Measurements from ENCODE around the gene FGGY.

FGGY gene

DNA sequence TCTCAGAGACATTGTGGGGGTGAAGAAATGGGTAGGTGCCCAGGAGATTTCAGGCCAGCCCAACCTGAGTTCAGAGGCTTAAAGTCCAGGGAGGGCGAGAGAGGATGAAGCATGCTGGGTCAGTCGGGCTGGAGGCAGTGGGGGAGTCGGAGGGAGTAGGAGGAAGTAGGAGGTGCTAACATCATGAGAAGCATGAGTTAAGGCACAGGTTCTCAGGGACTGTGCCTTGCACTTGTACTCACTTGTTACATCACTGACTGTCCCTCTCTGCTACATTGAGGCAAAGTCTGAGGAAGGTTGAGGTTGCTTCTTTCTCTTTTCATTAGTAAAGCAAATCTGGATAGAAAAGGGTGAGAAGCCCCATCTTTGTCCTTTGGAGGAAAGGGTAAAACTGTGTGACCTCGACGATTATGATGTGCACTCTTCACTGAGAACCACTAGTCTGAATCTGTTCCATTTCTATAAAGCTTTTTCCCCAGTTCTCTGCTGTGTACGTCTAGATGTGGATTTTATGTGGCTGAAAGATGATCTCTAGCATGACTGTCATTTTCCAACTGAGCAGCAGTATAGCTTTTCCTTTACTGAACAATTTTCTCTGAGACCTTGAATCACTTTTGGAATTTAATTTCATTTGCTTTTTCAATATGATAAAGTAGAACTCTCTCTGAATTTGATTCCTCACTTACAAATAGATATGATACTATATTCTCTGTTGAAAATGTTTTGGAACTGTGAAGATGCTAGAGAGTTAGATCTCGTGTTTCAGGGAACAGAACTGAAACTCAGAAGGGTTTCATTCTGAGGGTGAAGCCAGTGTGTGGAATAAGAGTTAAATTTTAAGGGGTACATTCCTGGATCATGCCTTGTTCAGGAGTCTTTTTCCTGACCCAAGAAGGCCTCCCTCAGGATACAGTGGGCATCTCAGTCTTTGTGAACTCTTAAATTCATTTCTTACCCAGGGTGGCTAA lies 94.6 kb downstream of the FGGY start:
- no peak for DNase-seq

DNA sequence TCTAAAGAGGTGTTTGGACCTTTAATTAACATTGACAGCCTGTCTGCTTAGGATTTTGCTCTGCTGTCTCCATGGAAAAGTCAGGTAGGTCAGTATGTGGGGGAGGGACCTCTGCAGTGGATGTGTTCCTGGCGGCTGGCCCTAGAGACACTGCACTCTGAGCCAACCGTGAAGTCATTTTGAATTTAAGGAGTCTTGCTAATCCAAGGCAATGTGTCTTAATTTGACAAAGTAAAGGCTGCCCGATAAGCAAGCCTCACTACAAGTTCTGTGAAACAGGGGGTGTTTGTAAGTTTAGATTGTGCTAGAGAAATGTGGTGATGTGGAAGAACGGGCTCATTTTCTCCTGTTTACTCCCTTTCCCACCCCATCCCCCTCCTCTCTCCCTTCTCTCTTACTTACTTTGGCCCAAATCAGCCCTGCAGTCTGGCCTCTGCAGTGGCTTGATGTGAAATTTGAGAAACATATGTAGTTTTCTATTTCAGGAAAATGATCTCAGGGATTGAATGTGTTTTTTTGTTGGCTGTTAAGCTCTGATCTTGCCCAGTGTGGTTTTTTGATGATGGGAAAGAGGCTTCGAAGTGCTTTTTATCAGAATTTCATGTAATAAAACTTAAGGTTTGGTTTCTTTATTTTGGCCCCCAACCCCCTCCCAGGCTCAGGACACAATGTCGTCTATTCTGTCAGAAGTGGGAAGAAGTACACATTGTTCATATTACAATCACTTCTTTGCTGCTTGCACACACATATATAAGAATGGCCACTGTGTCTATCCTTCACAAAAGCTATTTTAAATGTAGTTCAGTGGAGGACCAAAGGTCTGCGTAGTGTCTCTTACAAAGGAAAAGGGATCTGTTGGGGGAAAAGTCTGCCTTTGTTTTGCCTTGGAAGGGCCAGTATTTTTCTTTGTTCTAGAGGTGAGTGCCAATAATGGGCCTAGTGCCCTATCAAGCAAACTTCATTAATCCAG lies 96.6 kb downstream of the FGGY start:
- DNase-seq = no peak

DNA sequence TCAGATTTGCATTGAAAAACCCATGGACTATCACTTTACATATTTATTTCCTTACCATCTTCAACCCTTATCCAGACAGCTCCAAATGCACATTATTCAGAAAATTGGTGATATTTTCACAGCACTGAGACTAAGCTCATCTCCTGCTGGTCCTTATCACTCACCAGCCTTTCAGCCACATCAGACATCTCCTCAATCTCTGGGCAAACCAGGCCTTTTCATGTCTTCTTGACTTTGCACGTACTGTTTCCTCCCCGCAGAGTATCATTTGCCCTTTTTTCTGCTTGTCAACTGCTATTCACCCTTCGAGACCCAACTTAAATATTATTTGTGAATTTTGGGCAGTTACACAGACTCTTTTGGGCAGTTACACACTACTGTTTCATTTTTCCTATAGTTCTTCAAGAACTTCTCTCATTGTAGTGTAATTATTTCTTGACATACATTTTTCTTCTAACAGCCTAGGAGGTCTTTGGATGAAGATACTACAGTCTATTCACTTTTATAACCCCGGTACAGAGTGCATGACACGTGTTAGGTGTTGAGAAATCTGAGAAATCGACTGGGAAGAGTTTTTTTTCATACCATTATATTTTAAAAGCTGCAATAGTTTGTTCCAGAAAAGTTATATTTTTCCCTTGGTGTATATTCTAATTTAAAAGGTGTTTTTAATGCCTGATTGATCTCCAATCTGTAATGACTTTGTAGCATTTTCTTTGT lies 98.0 kb downstream of the FGGY start:
- DNase-seq = no peak

DNA sequence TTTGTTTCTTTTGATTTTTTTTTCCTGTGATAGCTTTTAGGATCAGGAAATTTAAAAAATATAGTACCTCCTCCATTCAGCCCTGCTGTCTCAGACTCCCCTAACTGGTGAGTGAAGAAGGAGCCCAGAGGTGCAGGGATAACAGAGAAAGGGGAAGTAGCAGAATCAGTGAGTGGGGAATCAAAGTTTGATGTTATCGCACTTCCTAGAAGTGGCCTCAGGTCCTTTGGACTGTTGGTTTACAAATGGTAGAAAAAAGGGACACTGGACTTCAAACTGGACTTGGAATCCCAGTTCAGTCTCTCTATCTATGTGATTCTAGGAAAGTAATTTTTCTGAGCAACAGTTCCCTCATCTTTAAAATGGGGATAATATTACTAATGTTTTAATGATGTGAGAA lies 99.5 kb downstream of the FGGY start:
- DNase-seq = no peak

DNA sequence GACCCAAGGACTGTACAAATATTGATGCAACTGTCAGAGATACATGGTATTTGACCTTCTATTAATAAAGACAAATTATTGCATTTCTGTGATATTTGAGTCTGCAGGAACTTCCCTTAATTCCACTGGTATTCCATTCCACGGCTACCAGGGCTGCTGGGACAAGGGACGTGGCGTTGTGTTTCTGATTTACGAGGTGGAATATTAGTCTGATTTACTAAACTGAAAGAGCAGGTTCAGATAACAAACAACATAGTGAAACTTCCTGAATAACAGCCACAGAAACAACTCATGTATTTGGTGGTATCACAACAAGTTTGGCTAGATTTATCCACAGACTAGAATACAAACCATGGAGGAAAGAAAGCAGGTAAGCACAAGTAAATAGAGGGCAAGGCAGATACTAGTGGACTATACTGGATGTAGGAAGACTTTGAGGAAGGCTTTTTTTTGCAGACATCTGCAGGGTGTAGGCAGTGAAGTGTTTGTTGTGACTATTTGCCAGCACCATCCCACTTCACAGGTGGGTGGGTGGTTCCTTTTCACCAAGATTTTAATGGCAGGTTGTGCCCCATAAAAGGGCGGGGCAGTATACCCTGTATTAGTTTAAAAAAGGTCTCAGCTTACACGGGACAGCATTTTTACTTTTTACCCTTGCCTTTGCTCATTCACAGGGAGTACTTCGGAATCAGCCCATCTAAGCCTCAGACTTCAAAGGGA lies 100.4 kb downstream of the FGGY start:
- DNase-seq = no peak

DNA sequence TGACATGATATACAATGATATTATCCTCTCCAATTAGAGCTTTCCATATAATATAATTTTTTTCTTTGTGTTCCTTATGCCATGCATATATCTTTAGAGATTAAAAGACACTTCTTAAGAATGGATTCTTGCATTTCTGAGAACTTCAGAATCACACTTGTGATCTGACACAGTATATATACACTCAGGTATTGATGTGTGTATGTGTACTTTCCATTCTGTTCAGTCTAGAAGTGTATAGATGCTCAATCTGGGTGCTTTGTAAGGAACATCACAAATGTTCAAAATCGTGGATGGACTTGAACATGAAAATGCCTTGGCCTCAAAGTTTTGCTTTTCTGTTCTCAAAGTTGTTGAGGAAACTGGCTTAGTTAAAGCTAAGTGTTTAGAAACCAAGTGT lies 102.7 kb downstream of the FGGY start:
- no peak for DNase-seq

DNA sequence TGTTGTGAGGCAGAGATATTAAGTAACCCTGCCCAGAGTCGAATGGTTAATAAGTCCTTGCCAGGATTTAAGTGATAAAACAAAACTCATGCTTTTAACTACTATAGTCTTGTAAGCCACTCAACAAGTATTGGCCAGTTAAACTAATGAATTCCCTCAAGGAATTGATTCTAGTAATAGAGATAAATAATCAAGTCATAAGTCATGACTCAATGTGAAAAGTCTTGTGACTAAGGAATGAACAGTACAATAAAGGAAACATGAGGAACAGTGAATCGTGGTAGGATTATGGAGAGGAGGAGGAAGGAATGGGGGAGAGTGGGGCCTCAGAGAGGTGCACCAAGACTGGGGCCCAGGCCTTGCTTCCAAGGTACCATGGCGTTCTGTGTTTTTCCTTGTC lies 104.7 kb downstream of the FGGY start:
- DNase-seq = no peak

DNA sequence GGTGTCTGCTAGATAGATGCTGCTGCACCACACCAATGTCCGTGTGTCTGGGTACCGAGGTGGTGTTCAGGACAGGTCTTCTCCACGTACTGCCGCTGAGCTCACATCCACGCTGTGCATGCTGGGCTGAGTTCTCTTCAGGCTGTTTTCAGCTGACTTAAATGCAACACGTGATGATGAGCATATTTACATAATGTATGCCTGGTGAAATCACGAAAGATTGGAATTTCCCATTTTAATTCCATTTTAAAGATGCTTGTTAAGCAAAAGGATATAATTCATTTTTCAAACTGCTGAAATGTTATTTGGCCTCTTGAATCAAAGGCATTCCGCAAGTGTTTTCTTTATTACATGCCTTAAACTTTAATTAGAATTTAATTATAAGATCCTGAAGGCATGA lies 107.9 kb downstream of the FGGY start:
- no peak for DNase-seq

DNA sequence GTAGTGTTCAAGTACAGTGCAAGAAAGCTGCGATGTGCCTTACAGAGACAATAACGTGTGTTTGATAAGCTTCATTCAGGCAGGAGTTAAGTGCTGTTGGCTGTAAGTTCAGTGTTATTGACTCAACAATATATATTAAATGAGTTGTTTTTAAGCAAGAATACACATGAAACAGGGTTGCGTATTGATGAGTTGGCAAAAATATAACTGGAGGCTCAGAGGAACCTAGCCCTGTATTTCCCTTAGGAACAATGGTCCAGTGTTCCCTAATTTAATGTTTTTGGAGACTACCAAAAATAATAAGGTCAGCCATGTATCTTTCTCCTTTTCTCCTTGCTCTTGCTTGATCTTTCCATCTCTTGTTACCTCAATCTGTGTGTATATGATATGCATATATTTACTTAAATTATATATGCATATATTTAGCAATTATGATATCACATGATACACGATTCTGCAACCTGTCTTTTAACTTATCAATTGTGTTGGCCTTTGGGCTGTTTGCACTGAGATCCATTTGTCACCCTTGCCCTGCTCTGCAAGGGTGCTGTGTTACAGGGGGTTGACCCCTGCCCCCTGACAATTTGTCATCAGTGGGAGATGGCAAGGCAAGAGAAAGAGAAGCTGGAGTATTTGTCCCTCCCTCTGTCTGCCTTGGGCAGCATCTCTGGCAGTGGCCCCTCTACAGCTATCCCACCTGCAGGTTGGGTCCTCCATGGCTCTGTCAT lies 109.7 kb downstream of the FGGY start:
- DNase-seq = no peak

DNA sequence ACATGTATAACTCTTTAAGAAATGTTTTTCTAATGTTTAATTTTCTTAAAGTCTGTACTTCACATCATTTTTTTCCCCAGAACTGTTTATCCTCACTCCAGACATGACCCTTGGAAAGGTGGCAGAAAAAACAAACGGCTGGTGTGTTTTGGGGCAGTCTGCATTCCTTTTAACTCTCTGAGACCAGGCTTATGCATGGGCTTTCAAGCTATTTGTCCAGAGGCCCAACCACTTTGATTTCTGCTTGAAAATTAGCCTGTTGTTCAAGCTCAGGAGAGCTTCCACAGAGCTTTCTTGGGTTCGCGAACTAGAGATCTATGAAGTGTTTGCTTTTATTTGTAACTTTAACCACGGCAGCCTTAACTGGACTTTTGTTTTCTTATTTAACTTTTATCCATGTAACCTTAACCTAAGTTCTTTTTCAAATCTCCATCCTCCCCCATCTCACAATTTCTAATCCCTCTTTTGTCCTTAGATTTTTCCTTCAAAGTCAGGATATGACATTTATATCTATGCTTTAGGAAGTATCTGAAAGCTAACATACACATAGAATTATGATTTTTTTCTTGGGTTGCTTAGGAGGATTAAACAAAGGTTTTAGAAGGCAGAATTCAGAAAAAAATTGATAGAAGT lies 111.8 kb downstream of the FGGY start:
- DNase-seq = no peak

DNA sequence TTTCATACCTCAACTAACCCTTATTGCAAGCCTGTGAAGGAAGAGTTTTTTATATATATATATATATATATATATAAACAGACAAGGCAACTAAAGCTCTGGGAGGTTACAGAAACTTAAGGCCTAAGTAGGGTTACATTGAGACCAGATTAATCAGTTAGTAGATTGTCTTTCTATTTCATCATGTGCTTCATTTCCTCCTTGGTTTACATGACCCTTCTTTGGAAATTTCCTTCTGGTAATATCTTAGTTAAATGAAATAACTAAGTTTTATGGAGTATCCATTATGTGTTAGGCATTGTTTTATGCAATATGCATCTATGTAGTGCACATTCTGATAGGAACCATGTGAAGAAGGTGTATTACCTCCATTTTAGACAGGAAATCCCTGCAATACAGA lies 112.7 kb downstream of the FGGY start:
- DNase-seq = no peak

DNA sequence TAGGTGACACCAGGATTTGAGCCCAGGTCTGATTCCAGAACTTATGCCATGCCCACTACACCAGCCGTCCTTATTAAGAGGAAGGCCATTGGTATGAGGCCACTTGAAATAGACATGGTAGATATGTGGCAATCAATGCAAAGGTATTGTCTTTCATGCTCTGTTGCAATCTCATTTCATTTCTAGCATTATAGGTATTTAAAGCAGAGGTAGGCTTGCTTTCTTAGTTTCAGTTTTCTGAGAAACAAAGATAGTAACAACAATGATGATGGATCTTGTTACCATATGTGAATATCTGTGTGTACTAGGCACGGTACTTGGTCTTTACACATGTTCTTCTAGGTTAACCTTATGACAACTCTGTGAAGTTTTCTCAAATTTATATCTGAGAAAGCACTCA lies 113.1 kb downstream of the FGGY start:
- no peak for DNase-seq

DNA sequence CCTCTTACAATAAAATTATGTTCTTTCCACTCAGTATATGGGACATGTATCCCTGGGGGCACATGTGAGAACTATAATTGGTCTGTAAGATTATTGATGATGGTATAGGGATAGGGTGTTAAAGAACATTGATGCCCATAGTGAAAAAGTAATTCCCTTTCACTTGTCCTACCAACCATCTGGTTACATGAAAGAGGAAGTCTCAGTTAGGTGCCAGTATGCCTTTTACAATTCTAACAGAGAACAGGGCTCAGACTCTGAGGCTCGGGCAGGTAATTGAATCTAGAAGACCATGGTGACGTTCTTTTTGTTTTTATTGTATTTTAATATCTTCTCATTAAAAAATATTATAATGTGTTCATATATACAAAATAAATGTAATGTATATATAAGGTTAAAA lies 113.6 kb downstream of the FGGY start:
- no peak for DNase-seq

DNA sequence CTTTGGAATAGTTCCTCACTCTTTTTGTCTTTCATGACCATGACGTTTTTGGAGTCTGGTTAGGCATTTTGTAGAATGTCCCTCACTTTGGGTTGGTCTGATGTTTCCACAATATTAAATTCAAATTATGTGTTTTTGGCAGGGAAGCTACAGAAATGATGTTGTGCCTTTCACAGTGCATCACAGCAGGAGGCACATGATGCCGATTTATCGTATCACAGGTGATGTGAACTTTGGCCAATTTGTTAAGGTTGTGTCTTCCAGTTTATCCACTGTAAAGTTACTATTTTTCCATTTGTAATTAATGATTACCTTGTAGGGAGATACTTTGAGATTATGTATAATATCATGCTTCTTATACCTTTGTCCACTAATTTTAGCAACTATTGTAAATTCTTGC lies 114.3 kb downstream of the FGGY start:
- no peak for DNase-seq

DNA sequence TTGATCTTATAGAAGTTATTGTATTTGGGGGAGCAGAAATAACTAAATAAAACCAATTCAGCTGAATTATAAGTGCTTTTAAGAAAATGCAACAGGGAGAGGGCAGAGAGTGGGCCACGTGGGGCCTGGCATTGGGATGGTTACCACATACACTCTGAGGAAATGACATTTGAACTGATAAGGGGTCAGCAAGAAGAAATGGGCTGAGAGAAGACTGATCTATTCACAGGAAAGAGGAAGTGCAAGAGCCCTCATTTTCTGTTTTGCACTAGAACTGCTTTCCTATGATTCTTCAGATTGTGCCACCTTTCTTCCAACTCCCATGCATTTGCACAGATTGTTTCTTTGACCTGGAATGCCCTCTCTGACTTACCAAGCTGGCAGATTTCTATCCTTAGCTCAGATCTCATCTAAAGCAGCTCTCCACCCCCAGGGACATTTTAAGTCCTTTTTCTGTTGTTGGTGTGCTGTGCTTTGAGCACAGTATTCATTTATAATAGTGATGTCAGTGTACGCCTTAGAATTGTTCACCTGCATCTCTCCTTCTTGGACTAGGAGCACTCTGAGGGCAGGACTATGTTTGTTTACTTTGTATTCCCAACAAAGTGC lies 115.9 kb downstream of the FGGY start:
- no peak for DNase-seq

DNA sequence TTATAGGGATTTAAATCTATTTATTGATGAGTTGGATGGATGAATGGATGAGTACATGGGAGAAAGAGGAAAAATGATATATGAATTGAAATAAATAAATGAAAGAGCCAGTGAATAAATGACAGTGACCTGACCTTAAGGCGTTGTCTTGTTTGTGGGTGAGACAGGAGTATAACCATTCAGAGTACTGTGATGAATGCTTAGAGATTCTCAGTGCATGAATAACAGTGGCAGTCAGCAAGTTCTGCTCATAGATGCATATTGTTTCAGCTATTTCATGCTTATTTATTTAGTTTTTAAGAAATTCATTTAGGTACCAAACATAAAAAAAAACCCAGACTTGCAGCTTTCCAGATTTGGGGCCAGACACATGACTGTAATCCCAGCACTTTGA lies 116.4 kb downstream of the FGGY start:
- DNase-seq = no peak

DNA sequence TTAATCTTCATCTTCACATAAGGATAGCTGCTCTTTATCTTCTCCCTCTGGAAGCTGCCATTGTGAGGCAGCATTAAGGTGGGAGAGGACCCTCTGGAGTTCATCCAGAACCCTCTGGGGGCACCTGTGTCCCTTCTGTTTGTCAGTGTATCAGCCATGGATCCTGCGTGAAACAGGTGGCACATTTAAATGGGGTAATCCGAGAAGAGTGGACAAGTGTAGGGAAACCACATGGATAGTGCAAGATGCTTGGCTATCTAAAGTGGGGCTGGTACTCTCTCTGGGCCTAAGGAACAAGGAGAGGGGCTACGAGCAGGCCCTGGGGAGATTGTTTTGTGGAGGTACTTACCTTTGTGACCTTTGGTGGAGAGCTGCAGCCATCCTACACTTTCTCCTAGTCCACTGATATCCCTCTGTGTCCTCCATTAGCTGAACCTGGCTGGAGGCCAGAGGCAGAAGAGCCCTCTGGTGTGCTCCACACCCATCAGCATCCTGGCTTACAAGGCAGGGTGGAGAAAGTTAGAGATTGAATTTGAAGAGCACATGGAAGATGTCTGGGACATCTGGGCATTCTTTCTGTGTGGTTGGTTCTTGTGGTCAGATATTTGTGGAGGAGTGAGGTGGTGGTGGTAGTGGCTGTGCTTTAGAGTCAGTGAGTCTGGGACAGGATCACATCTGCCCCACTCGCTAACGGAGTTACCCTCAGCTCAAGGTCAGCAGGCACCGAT lies 117.7 kb downstream of the FGGY start:
- DNase-seq = no peak

DNA sequence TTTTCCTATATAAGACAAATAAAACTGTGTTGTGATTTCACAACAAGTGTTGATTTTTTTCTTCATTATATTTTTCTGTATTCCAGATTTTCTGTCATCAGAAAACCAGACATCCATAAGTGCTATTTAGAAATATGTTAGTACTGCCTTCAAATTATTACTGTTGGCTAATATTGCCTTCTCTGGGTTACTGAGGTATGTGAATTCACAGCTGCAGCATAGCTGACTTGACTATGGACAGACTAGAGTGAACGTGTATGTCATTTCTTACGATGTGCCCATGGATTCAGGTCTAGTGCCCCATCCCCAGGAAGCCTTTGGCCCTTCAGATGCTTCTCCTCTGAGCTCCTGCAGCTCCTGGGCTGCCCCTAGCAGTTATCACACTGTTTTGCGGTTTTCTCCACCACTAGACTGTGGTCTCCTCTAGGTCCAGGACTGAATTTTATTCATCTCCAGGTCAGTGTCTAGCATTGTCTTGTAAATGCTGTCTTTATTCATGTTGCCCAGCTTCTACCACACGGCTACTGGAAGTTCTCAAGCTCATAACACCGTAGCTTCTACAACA lies 118.5 kb downstream of the FGGY start:
- no peak for DNase-seq

DNA sequence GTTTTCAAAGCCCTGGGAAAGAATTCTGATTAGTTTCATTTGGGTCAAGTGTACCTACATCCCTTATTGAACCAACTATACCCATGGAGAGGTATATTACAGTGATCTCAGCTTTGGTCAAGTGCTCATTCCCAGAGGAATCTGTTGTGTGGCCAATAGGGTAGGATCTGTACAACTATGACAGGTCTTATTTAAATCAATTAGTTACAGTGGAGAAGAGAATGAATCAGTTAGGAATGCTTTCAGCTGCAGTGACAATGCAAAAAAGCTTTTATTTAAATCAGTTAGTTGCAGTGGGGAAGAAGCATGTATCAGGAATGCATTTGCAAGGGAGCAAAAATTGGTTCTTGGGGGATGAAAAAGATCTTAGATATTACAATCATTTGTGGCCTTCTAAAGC lies 119.0 kb downstream of the FGGY start:
- no peak for DNase-seq

DNA sequence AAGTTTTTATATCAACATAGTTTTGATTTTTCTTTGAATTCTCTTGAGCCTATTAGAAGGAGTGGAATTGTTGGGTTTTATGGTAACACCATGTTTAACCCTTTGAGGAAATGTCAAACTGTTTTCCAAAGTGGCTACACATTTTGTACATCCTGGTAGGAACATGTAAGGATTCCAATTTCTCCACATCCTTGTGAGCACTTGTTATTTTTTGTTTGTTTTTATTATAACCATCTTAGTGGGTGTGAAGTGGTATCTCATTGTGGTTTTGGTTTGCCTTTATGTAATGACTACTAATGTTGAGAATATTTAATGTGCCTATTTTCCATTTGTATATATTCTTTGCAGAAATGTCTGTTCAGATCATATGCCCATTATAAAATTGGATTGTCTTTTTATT lies 120.5 kb downstream of the FGGY start:
- DNase-seq = no peak

Data from stimulated activated CD4-positive, alpha-beta T cell treated with anti-CD3 and anti-CD28 coated beads, Interleukin-12 subunit alpha, Interleukin-12 subunit beta, amount 100 ng/mL, for 4 hours (primary cell).